GM19099 (cell line): Measurements from ENCODE around the gene STK40.

Experiments
- POLR2A ChIP-seq: IDR thresholded peaks from 3 replicates; pipeline ENCODE4 v1.6.1; 2011; ENCODE audit warnings: low read depth; ENCODE audit not compliant: insufficient read length; ENCODE audit errors: extremely low read depth

The STK40 gene

DNA sequence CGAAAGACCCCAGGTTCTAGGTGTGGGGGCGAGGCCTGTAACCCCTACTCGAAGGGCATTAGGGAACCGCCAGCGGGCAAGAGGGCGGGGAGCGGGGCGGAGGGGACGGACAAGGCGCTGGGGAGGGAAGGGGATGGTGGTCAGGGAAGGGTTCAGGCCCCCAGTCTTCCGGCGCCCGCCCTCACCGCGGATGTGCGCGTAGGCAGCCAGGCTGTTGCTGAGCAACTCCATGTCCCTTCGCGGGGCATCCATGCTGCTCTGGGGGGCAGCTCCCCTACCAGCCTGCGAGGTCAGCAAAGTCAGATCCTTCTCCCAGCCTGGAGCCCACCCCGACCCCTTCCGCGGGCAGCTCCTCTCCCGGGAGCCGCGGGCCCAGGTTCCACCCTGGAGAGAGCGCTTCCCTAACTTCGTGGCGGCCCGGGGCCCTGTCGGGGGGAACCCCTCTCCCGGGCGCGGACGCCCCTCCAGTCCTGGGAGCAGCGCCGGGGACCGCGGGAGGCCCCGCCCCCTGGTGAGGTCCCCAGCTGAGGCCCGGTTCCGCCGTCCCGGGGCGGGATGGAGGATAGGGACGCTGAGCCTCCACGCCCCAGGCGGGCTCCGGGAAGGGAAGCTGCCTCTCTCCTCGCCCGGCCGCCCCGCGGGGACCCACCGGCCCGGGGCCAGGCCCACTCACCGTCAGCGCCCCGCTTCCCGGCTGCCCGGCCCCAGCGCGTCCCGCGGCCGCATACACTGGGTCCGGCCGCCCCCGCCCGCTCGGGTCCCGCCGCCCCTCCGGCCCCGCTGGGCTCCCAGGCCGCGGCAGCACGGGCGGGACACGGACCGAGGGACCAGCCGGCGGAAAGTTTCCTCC is 62.7 kb downstream of the STK40 start:
- TF ChIP-seq POLR2A: no peak

DNA sequence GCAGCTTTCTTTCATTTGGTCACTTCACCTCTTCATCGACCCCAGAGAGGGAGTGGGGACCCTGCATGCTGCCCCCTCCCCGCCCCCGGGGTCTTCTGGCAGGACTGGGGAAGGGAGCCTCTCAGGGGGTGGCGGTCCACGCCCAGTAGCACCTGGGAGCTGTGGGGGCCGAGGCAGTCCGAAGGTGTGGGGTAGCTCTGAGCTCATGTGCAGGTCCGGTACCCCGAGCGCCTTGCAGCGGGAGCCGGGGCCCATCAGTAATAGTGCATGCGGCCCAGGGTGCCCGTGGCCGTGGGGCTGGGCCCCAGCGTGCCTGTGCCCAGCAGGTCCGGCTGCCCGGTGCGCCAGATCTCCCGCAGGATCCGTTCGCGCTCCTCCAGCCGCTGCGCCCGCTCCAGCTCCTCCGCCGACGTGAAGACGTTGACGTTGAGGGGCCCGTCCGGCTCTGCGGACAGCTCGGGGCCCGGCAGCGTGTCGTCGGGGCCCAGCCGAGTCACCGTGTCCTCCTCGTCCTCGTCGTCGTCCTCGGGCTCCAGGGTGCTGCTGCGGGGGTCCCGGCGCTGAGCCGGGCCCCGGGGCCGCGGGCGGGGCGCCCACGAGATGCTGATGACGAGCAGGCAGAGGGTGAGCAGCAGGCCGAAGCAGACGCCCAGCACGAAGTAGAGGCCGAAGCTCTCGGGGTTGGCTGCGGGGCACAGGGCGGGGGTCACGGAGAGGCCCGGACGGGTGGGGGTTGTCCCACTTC is 63.5 kb downstream of the STK40 start:
- TF ChIP-seq POLR2A: no peak

DNA sequence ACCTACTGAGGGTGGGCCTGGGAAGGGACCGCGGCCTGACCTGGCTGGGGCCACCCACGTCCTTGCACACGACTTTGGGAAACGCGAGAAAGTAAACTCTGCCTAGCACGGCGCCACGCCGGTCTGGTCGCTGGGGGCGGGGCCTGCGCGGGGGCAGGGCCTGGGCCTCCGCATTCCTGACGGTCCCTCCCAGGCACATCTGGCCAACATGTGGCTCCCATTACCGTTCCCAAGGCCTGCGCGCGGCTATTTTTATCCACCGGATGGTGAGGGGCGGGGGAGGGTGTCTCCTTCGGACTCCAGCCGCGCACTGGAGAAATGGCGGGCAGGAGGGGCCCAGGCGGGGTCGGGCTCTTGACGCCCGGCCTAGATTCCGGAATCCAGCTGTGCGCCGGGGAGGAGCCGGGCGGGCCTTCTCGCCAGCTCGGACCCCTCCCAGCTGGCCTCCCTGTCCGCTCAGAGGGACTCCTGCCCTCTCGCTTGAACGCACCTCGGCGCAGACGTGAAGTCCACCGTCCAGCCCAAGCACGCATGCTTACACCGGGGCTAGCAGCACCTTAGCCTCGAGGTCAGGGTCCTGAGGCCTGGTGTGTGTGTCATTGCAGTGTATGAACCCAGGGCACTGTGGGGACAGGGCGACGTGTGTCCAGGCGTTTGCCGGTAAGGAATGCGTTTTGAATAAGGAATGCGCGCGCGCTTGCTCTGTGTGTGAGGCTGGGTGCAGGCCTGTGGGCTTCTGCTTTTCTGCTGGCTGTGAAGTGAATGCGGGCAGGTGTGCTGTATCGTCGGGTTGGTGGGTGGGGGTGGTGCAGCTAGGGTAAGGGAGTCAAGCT is 64.4 kb downstream of the STK40 start:
- TF ChIP-seq POLR2A: no peak

DNA sequence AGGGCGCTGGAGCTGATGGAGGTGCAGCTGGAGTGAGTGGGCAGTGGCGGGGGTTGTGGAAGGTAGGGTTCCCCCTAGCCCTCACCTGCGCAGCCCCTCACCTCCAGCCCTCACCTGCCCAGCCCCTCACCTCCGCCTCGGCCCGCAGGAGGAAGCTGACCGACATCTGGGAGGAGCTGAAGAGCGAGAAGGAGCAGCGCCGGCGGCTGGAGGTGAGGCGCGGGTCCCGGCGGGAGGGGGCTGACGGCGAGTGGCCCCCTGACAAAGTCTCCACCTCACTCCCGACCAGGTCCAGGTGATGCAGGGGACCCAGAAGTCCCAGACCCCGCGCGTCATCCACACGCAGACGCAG is 65.0 kb downstream of the STK40 start:
- no peak for TF ChIP-seq POLR2A

DNA sequence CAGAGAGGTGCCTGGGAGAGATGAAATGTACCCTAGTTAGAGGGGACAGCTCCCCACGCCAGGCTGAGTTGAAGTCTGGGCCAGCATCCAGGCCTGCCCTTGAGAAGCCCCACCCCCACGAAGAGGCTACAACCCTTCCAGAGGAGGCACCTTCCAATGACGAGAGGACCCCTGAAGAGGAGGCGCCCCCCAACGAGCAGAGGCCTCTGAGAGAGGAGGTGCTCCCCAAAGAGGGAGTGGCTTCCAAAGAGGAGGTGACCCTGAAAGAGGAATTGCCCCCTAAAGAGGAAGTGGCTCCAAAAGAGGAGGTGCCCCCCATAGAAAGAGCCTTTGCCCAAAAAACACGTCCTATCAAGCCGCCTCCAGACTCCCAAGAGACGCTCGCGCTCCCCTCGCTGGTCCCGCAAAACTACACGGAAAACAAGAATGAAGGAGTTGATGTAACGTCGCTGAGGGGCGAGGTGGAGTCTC is 65.4 kb downstream of the STK40 start:
- TF ChIP-seq POLR2A: no peak

DNA sequence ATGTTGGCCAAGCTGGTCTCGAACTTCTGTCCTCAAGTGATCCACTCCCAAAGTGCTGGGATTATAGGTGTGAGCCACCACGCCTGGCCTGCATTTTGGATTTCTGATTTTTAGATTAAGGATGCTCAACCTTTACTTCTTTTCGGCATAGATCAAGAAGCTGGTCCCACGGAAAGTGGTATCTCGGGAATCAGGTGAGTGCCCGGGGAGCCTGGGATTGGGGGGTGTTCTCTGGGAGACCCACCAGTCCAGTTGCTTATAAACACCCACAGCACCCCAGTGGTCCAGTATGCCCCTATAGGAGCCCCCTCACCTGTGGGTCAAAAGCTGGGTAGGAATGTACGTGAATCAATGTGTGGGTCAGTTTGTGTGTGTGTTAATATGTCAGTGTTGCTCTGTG is 76.3 kb downstream of the STK40 start:
- TF ChIP-seq POLR2A: no peak

DNA sequence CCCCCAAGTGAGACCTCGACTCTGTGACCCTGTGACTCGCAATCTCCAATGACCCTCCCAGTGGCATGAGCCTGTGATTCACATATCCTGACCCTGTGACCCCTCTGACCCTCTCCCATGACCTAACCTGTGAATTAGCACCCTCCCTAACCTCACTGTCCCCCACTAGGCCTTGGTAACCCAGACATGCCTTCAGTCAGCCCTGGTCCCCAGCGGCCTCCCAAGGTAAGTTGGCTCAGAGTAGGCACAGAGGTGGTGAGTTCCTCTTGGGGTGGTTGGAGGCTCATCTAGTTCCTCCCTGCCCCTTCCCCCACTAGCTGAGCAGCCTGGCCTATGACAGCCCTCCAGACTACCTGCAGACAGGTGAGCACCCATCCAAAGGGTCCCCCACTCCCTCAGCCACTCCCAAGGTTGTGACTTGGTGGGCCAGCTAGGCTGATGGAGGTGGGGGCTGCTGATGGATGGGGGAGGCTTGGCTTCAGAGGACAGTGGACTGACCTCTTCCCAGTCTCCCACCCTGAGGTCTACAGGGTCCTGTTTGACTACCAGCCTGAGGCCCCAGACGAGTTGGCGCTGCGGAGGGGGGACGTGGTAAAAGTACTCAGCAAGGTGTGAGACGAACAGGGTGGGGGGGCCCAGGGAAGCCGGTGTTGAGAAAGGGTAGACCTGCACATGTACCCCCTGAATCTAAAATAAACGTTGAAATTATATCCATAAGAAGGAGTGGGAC is 78.0 kb downstream of the STK40 start:
- no peak for TF ChIP-seq POLR2A

DNA sequence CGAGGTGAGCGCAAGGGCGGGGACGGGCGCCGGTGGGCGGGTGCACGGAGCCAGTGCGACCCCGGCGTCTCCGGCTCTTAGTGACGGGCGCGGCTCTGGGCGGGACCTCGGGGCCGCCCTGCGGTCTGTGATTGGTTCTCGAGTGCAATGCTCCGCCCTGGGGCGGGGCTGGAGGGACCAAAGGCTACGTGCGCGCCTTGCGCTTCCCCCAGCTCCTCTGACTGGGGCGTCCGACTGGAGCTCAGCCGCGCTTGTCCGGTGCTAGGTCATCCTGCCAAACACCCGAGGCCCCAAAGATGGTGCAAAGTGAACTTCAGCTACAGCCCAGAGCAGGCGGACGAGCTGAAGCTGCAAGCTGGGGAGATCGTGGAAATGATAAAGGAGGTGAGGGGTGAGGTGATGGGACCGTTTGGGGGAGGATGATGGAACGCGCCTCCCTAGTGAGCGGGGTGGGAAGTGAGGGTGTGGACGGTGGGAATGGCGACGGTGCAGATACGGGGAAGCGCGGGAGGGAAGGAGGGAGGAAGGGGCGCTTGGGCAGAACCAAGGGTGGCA is 78.7 kb downstream of the STK40 start:
- peak; percentile 94 for TF ChIP-seq POLR2A

DNA sequence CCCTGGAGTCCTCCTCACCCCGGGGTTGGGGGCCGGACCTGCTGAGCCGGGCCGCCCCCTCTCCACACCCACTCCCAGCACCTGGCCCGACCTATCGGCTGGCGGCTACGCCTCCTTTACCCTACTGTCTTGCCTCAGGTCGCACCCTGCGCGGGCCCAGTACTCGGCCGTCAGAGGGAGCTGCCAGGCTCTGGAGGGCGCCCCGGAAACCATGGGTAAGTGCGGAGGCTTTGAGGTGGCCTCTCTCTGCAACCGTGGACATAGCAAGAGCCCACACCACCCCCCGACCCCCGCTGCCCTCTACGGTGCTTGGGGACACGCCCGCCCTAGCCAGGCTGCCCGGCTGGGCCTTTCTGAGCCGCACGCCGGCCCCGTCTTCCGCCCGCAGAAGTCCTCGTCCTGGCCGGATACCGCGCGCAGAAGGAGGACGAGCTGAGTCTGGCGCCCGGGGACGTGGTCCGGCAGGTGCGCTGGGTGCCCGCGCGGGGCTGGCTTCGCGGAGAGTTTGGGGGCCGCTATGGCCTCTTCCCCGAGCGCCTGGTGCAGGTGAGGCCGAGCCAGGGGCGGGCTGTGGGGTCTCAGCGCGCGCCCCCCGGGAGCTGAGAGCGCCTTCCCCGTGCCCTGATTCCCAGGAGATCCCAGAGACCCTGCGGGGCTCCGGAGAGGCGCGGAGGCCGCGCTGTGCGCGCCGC is 79.4 kb downstream of the STK40 start, which contains the start of gene SH3D21:
TSS of gene SH3D21 (plus strand) at position 159 of the 692 bp plus-strand sequence. CDS start at position 212, 53 bp downstream.
- no peak for TF ChIP-seq POLR2A

DNA sequence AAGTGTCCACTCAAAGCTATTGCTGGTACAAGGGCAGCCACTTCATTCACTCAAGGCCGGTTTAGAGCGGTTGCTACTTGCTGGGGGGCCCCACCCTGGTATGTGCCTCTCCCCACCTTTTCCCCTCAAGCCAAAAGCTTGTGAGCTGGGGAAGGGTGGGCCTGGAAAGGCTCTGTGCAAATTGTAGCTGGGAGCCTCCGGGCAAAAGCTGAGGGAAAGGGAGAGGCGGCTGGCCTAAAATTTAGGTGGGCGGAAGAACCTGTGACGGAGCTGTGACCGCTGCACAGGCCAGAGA is 79.9 kb downstream of the STK40 start:
- TF ChIP-seq POLR2A: no peak

DNA sequence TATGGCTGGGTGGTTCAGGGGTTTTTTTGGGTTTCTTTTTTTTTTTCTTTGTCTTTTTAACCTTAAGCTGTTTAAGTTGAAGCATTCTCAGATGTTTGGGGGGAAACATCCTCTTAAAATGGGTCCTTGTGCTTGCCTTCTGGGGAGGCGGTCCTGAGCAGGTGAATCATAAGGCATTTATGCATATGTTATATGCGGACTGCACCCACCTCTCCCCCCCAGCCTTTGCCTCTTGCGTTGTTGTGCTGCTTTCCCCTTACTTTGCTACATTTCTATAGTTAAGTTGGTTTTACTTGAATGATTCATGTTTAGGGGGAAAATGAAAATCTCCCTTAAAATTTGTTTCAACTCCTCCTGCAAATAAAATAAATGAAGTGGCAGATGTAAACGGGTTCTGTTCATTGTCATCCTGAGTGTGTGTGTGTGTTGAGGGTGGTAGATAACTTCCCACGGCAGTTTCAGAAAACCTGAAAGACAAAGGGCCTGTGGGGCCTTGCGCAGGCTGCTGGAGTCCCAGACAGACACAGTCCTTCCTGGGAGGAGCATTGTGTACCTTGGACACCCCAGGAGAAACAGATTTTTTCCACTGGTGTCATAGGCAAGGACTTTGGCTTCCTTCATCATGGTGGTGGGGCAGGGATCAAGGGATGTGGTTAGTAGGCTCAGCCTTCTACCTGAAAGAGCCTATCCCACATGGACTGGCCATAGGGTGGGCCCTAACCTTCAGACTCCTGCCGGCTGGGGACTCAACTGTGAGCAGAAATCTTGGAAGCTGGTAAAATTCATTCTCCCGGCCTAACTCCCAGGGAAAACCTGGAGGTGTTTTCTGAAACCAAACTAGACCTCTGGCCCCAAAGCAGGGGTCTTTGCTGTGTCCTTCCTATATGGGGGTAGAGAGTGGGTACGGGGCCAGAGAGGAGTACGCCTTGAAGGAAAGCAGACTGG is 80.5 kb downstream of the STK40 start:
- TF ChIP-seq POLR2A: no peak

DNA sequence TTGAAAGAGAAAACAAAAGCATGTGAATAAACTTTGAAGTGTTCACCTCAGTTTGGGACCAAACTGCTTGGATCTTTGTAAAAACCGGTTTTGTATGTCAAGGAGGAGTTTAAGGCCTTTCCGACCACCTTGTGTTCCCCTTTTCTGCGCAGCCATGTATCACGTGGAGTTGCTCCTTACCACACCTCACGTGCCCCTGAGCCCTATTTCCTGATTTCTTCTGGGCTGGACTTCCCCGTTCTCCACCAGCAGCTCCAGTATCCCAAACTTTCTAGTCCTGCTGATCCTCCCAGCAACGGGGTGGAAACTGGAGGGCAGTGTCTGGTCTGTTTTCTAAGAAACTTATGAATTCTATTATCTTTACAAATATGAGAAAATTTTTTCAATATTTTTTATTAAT is 81.2 kb downstream of the STK40 start:
- no peak for TF ChIP-seq POLR2A
